Suprapubic skin (tissue), 3 donors: Measurements from ENCODE around the gene FADD.

Experiments used
- EP300 ChIP-seq: sonication (generic); formaldehyde crosslinking; IDR thresholded peaks from one replicate; pipeline ENCODE4 v1.6.1; 2017; ENCODE audit warnings: antibody characterized with exemption
- POLR2A ChIP-seq, 2 donors: fragments of 450-650 bp; IDR thresholded peaks; one replicate each; pipeline ENCODE4 v1.6.1; 2017; ENCODE audit warnings: antibody characterized with exemption in 2 of 2, mild to moderate bottlenecking in 2 of 2, moderate library complexity in 2 of 2
- TF ChIP-seq, protein P1 (sequence below), 2 donors: fragments of 200-600 bp in 1 of 2; fragments of 450-650 bp in 1 of 2; sonication (generic) in 1 of 2; IDR thresholded peaks; one replicate each; pipeline ENCODE4 v1.5.1; 2016 to 2019; ENCODE audit warnings: antibody characterized with exemption in 2 of 2, mild to moderate bottlenecking in 1 of 2, moderate library complexity in 1 of 2

- no peak for TF ChIP-seq POLR2A (IDR thresholded peaks at IDR 0.05)
- TF ChIP-seq, protein P1, sequence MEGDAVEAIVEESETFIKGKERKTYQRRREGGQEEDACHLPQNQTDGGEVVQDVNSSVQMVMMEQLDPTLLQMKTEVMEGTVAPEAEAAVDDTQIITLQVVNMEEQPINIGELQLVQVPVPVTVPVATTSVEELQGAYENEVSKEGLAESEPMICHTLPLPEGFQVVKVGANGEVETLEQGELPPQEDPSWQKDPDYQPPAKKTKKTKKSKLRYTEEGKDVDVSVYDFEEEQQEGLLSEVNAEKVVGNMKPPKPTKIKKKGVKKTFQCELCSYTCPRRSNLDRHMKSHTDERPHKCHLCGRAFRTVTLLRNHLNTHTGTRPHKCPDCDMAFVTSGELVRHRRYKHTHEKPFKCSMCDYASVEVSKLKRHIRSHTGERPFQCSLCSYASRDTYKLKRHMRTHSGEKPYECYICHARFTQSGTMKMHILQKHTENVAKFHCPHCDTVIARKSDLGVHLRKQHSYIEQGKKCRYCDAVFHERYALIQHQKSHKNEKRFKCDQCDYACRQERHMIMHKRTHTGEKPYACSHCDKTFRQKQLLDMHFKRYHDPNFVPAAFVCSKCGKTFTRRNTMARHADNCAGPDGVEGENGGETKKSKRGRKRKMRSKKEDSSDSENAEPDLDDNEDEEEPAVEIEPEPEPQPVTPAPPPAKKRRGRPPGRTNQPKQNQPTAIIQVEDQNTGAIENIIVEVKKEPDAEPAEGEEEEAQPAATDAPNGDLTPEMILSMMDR (IDR thresholded peaks at IDR 0.05), result no peak
- TF ChIP-seq EP300, result no peak
Observed at GRCh38 chr11:70183483-70184176, 19.5 kb upstream of the FADD start.
